Ishikawa (cell line): Measurements from ENCODE around the gene FADS3.

ENCODE experiments used
- TEAD4 ChIP-seq: IDR thresholded peaks from 2 replicates; pipeline ENCODE4 v1.6.1; 2012
- TF ChIP-seq, protein P1 (sequence below): IDR thresholded peaks from 2 replicates; pipeline ENCODE4 v1.6.1; 2012; ENCODE audit warnings: low read depth, mild to moderate bottlenecking

GRCh38 chr11:61896665-61897386 is 5.5 kb upstream of the FADS3 start:
- TF ChIP-seq TEAD4, result no peak
- TF ChIP-seq, protein P1, sequence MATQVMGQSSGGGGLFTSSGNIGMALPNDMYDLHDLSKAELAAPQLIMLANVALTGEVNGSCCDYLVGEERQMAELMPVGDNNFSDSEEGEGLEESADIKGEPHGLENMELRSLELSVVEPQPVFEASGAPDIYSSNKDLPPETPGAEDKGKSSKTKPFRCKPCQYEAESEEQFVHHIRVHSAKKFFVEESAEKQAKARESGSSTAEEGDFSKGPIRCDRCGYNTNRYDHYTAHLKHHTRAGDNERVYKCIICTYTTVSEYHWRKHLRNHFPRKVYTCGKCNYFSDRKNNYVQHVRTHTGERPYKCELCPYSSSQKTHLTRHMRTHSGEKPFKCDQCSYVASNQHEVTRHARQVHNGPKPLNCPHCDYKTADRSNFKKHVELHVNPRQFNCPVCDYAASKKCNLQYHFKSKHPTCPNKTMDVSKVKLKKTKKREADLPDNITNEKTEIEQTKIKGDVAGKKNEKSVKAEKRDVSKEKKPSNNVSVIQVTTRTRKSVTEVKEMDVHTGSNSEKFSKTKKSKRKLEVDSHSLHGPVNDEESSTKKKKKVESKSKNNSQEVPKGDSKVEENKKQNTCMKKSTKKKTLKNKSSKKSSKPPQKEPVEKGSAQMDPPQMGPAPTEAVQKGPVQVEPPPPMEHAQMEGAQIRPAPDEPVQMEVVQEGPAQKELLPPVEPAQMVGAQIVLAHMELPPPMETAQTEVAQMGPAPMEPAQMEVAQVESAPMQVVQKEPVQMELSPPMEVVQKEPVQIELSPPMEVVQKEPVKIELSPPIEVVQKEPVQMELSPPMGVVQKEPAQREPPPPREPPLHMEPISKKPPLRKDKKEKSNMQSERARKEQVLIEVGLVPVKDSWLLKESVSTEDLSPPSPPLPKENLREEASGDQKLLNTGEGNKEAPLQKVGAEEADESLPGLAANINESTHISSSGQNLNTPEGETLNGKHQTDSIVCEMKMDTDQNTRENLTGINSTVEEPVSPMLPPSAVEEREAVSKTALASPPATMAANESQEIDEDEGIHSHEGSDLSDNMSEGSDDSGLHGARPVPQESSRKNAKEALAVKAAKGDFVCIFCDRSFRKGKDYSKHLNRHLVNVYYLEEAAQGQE, result no peak
